ENCODE results near the gene KIAA1217.

The KIAA1217 gene

GRCh38 chr10:24519950-24520349 is 311.0 kb downstream of the KIAA1217 start:
- no peaks in the 10 kb centered on the region for H3K27me3 ChIP-seq
- H3K4me3 ChIP-seq: no peak overlapping the region
- no peaks in the 10 kb centered on the region for H3K4me1 ChIP-seq
- H4K20me1 ChIP-seq: peaks cover 0 to 19% (median 0%) of the 10 kb centered on the region in 11 experiments; a peak in 2 of 22 replicates
- H3K27ac ChIP-seq: no peak overlapping the region
- H3K9ac ChIP-seq: no peak overlapping the region
- H3K9me3 ChIP-seq (replicated peaks in 1 of 11): no peaks in the 10 kb centered on the region
- H3K4me2 ChIP-seq: no peak overlapping the region
- no peak for TF ChIP-seq Cebpa-rat (IDR thresholded peaks at IDR 0.05)
- H3K36me3 ChIP-seq: peaks cover 0 to 73% (median 0%) of the 10 kb centered on the region in 11 experiments; a peak in 4 of 22 replicates

DNA sequence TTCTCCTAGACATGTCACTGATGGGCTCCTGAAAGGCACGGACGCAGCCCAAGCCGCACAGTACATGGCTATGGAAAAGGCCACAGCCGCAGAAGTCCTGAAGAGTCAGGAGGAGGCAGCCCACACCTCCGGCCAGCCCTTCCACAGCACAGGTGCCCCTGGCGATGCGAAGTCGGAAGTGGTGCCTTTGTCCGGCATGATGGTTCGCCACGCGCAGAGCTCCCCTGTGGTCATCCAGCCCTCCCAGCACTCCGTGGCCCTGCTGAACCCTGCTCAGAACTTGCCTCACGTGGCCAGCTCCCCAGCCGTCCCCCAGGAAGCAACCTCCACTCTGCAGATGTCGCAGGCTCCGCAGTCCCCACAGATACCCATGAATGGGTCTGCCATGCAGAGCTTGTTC is 315.4 kb downstream of the KIAA1217 start:
- no peak overlapping the region for H3K4me3 ChIP-seq
- H3K36me3 ChIP-seq: peaks cover 0 to 77% (median 0%) of the 10 kb centered on the region in 11 experiments; a peak in 3 of 22 replicates
- H3K9me3 ChIP-seq (replicated peaks in 1 of 11): no peaks in the 10 kb centered on the region
- H3K4me1 ChIP-seq: no peaks in the 10 kb centered on the region
- H3K4me2 ChIP-seq: no peak overlapping the region
- no peak overlapping the region for H3K27ac ChIP-seq
- no peak for TF ChIP-seq Cebpa-rat (IDR thresholded peaks at IDR 0.05)
- H4K20me1 ChIP-seq: peaks cover 0 to 7% (median 0%) of the 10 kb centered on the region in 11 experiments; a peak in 1 of 22 replicates
- H3K27me3 ChIP-seq: no peaks in the 10 kb centered on the region
- no peak overlapping the region for H3K9ac ChIP-seq

DNA sequence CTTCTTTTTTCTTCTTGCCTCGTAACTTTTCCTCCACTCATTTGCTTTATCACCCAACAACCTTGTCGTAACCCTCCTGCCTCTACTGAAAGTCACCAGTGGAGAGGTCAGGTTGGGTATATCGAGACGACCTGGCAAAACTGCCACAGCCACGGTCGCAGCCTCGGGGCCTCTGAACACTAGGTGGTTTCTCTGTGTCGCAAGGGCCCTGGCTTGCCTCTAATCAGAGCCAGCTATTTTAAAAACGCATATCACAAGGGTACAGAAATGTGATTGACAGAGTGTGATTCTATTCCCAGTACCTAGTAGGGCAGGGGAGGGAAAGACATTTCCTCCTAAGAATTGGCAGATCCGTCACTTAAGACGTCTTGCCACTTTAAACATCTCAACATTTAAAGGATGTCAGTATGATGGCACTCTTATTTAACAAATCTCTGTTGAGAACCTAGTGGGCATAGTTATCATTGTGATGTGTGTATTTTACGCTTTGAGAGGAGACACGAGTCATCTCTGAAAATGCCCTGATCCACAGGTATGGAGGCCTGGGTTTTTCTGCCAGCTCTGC is 317.2 kb downstream of the KIAA1217 start:
- Histone ChIP-seq H4K20me1 (no peaks in the 10 kb centered on the region), H3K9ac (no peak overlapping the region), H3K9me3 (replicated peaks in 1 of 11) (no peaks in the 10 kb centered on the region), H3K4me1 (no peaks in the 10 kb centered on the region), H3K4me3 (no peak overlapping the region), H3K27ac (no peak overlapping the region), H3K4me2 (no peak overlapping the region), H3K27me3 (no peaks in the 10 kb centered on the region), H3K36me3 (peaks cover 0 to 78% (median 0%) of the 10 kb centered on the region in 11 experiments; a peak in 3 of 22 replicates)
- TF ChIP-seq Cebpa-rat (IDR thresholded peaks at IDR 0.05): no peak

- Histone ChIP-seq H3K4me3 (no peak overlapping the region), H3K9ac (no peak overlapping the region), H3K4me1 (no peaks in the 10 kb centered on the region), H3K27ac (no peak overlapping the region), H3K27me3 (no peaks in the 10 kb centered on the region), H3K9me3 (replicated peaks in 1 of 11) (peaks cover 0 to 3% (median 0%) of the 10 kb centered on the region in 11 experiments; a peak in 1 of 22 replicates), H3K36me3 (peaks cover 0 to 84% (median 11%) of the 10 kb centered on the region in 11 experiments; a peak in 9 of 22 replicates), H3K4me2 (no peak overlapping the region), H4K20me1 (no peaks in the 10 kb centered on the region)
- TF ChIP-seq Cebpa-rat (IDR thresholded peaks at IDR 0.05): no peak
Observed at GRCh38 chr10:24528946-24529345, 320.0 kb downstream of the KIAA1217 start.

DNA sequence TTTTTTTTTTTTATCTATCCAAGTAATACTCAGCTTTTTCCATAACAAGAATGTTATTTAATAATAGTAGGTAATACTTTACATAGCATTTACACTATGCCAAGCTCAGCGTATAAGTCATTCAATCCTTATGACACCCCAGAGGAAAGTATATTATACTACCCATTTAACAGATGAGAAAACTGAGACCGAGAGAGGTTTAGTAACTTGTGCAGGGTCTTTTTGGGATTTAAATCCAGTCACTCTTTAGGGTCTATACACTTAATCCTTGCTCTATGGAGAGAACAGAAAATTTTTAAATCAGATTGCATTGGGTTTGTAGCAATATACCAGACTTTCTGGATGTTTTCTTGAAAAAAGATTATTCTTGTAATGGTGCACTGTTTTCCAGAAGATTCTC is 322.5 kb downstream of the KIAA1217 start:
- Histone ChIP-seq H3K4me2 (no peak overlapping the region), H3K9me3 (replicated peaks in 1 of 11) (peaks cover 0 to 3% (median 0%) of the 10 kb centered on the region in 11 experiments; a peak in 1 of 22 replicates), H3K4me1 (no peaks in the 10 kb centered on the region), H4K20me1 (no peaks in the 10 kb centered on the region), H3K27ac (no peak overlapping the region), H3K36me3 (peaks cover 0 to 86% (median 12%) of the 10 kb centered on the region in 11 experiments; a peak in 9 of 22 replicates), H3K9ac (no peak overlapping the region), H3K4me3 (no peak overlapping the region), H3K27me3 (no peaks in the 10 kb centered on the region)
- TF ChIP-seq Cebpa-rat (IDR thresholded peaks at IDR 0.05): no peak

GRCh38 chr10:24533981-24534380 is 325.0 kb downstream of the KIAA1217 start:
- H3K27me3 ChIP-seq: no peaks in the 10 kb centered on the region
- no peak for TF ChIP-seq Cebpa-rat (IDR thresholded peaks at IDR 0.05)
- H3K4me1 ChIP-seq: no peaks in the 10 kb centered on the region
- H3K36me3 ChIP-seq: peaks cover 0 to 86% (median 12%) of the 10 kb centered on the region in 11 experiments; a peak in 9 of 22 replicates
- no peak overlapping the region for H3K27ac ChIP-seq
- H4K20me1 ChIP-seq: no peaks in the 10 kb centered on the region
- no peak overlapping the region for H3K9ac ChIP-seq
- peaks cover 0 to 3% (median 0%) of the 10 kb centered on the region in 11 experiments; a peak in 1 of 22 replicates for H3K9me3 ChIP-seq (replicated peaks in 1 of 11)
- H3K4me2 ChIP-seq: no peak overlapping the region
- H3K4me3 ChIP-seq: no peak overlapping the region

GRCh38 chr10:24536636-24537035 is 327.7 kb downstream of the KIAA1217 start:
- peaks cover 0 to 3% (median 0%) of the 10 kb centered on the region in 11 experiments; a peak in 1 of 22 replicates for H3K9me3 ChIP-seq (replicated peaks in 1 of 11)
- no peak overlapping the region for H3K9ac ChIP-seq
- H4K20me1 ChIP-seq: no peaks in the 10 kb centered on the region
- no peak for TF ChIP-seq Cebpa-rat (IDR thresholded peaks at IDR 0.05)
- no peak overlapping the region for H3K27ac ChIP-seq
- no peak overlapping the region for H3K4me3 ChIP-seq
- H3K4me2 ChIP-seq: no peak overlapping the region
- no peaks in the 10 kb centered on the region for H3K4me1 ChIP-seq
- H3K36me3 ChIP-seq: peaks cover 0 to 90% (median 10%) of the 10 kb centered on the region in 11 experiments; a peak in 9 of 22 replicates
- no peaks in the 10 kb centered on the region for H3K27me3 ChIP-seq

DNA sequence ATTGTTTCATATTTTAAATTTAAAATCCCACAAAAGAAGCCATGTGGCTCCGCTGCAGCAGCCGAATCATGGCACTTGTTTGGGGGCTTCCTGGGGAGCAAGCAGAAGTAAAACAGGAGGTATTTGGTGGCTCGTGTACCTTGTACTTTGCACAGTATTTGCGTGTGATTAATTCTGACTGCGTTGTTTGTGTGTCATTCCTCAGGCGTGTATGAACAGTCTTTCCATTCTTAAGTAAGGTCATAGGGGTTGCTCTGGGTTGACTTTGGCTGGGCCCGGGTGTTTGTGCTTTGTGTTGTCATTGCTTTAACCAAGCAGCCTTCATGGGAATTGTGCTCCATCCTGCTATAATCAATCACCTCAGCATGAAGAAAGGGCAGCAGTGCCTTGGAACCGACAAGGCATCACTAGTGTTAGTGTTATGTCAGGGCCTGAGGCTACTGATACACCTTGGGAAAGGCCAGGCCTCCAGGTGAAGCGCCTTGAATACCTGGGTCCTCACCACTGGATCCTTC is 332.4 kb downstream of the KIAA1217 start:
- H3K9ac ChIP-seq: no peak overlapping the region
- H3K4me1 ChIP-seq: no peaks in the 10 kb centered on the region
- H3K36me3 ChIP-seq: peaks cover 0 to 85% (median 0%) of the 10 kb centered on the region in 11 experiments; a peak in 4 of 22 replicates
- no peak overlapping the region for H3K27ac ChIP-seq
- no peak for TF ChIP-seq Cebpa-rat (IDR thresholded peaks at IDR 0.05)
- H3K4me2 ChIP-seq: no peak overlapping the region
- H3K27me3 ChIP-seq: no peaks in the 10 kb centered on the region
- no peaks in the 10 kb centered on the region for H4K20me1 ChIP-seq
- H3K4me3 ChIP-seq: no peak overlapping the region
- no peaks in the 10 kb centered on the region for H3K9me3 ChIP-seq (replicated peaks in 1 of 11)

- Histone ChIP-seq H3K27ac (no peak overlapping the region), H3K4me2 (no peak overlapping the region), H4K20me1 (no peaks in the 10 kb centered on the region), H3K4me1 (no peaks in the 10 kb centered on the region), H3K36me3 (peaks cover 0 to 72% (median 0%) of the 10 kb centered on the region in 11 experiments; a peak in 4 of 22 replicates), H3K9me3 (replicated peaks in 1 of 11) (no peaks in the 10 kb centered on the region), H3K9ac (no peak overlapping the region), H3K27me3 (no peaks in the 10 kb centered on the region), H3K4me3 (no peak overlapping the region)
- no peak for TF ChIP-seq Cebpa-rat (IDR thresholded peaks at IDR 0.05)
Observed at GRCh38 chr10:24542314-24543270, 333.7 kb downstream of the KIAA1217 start.
